GM21786 (cell line): Measurements from ENCODE around the gene KCNQ1.

ENCODE experiments used
- ATAC-seq: cut with Tn5 transposase; IDR thresholded peaks from one replicate; pipeline ENCODE4 v1.9.1; 2021; ENCODE audit not compliant: unreplicated experiment

KCNQ1 gene

GRCh38 chr11:2809854-2810253, 365.0 kb downstream of the KCNQ1 start:
- ATAC-seq = no peak

GRCh38 chr11:2810411-2811205, 365.8 kb downstream of the KCNQ1 start:
- no peak for ATAC-seq

- ATAC-seq = no peak
Observed at GRCh38 chr11:2811206-2812091, 366.6 kb downstream of the KCNQ1 start.

GRCh38 chr11:2812371-2812991, 367.7 kb downstream of the KCNQ1 start:
- ATAC-seq = no peak

GRCh38 chr11:2813141-2813908, 368.5 kb downstream of the KCNQ1 start:
- ATAC-seq = no peak

GRCh38 chr11:2813968-2814367, 369.2 kb downstream of the KCNQ1 start:
- no peak for ATAC-seq

- no peak for ATAC-seq
Observed at GRCh38 chr11:2814751-2815150, 369.9 kb downstream of the KCNQ1 start.

- no peak for ATAC-seq
Observed at GRCh38 chr11:2815762-2816496, 371.1 kb downstream of the KCNQ1 start.

- ATAC-seq = no peak
Observed at GRCh38 chr11:2816523-2816922, 371.7 kb downstream of the KCNQ1 start.

GRCh38 chr11:2816941-2817421, 372.2 kb downstream of the KCNQ1 start:
- no peak for ATAC-seq

GRCh38 chr11:2817431-2817830, 372.6 kb downstream of the KCNQ1 start:
- ATAC-seq = no peak

- ATAC-seq = no peak
Observed at GRCh38 chr11:2818021-2818420, 373.2 kb downstream of the KCNQ1 start.

- ATAC-seq = no peak
Observed at GRCh38 chr11:2818503-2818902, 373.7 kb downstream of the KCNQ1 start.

- no peak for ATAC-seq
Observed at GRCh38 chr11:2819316-2819715, 374.5 kb downstream of the KCNQ1 start.

- no peak for ATAC-seq
Observed at GRCh38 chr11:2820976-2821375, 376.2 kb downstream of the KCNQ1 start.

- ATAC-seq = no peak
Observed at GRCh38 chr11:2821891-2822290, 377.1 kb downstream of the KCNQ1 start.

GRCh38 chr11:2824851-2825250, 380.0 kb downstream of the KCNQ1 start:
- no peak for ATAC-seq

GRCh38 chr11:2825261-2825888, 380.6 kb downstream of the KCNQ1 start:
- no peak for ATAC-seq

GRCh38 chr11:2825889-2826678, 381.3 kb downstream of the KCNQ1 start:
- no peak for ATAC-seq
